SKM-1 (cell line): ENCODE measurements around the gene AQP9.
"Not testable (repeated sequence)": the region's sequence is repeated elsewhere in the genome, so short reads cannot be mapped to it uniquely, and the experiment has no call there.

Experiments
- DNase-seq: peaks from one replicate; lab custom pipeline; 2025; ENCODE audit not compliant: unreplicated experiment; lab: John Stamatoyannopoulos, UW

The AQP9 gene

GRCh38 chr15:58179206-58179605 is 41.0 kb downstream of the AQP9 start:
- no peak for DNase-seq

- no peak for DNase-seq
Measured at GRCh38 chr15:58179741-58180381, 41.7 kb downstream of the AQP9 start.

- peak; percentile 11 for DNase-seq
Measured at GRCh38 chr15:58182460-58183163, 44.4 kb downstream of the AQP9 start.

- no peak for DNase-seq
Measured at GRCh38 chr15:58185439-58185838, 47.3 kb downstream of the AQP9 start.

GRCh38 chr15:58189148-58189811 is 51.1 kb downstream of the AQP9 start:
- DNase-seq: no peak

- DNase-seq: no peak
Measured at GRCh38 chr15:58190419-58190818, 52.2 kb downstream of the AQP9 start.

- not testable (repeated sequence) for DNase-seq
Measured at GRCh38 chr15:58193636-58194035, 55.5 kb downstream of the AQP9 start.

- no peak for DNase-seq
Measured at GRCh38 chr15:58200739-58201138, 62.6 kb downstream of the AQP9 start.

- no peak for DNase-seq
Measured at GRCh38 chr15:58201516-58201915, 63.3 kb downstream of the AQP9 start.

GRCh38 chr15:58203537-58203936 is 65.4 kb downstream of the AQP9 start:
- no peak for DNase-seq

- DNase-seq: no peak
Measured at GRCh38 chr15:58206151-58206550, 68.0 kb downstream of the AQP9 start.

GRCh38 chr15:58208217-58208616 is 70.0 kb downstream of the AQP9 start:
- not testable (repeated sequence) for DNase-seq

GRCh38 chr15:58209007-58209481 is 70.9 kb downstream of the AQP9 start:
- DNase-seq: not testable (repeated sequence)

- not testable (repeated sequence) for DNase-seq
Measured at GRCh38 chr15:58210031-58210430, 71.8 kb downstream of the AQP9 start.

GRCh38 chr15:58212909-58213526 is 74.8 kb downstream of the AQP9 start:
- DNase-seq: no peak

- DNase-seq: no peak
Measured at GRCh38 chr15:58213587-58214338, 75.6 kb downstream of the AQP9 start.

GRCh38 chr15:58214591-58215340 is 76.6 kb downstream of the AQP9 start:
- no peak for DNase-seq

- DNase-seq: no peak
Measured at GRCh38 chr15:58217460-58217859, 79.3 kb downstream of the AQP9 start.

GRCh38 chr15:58221591-58222241 is 83.5 kb downstream of the AQP9 start:
- no peak for DNase-seq

GRCh38 chr15:58222679-58223078 is 84.5 kb downstream of the AQP9 start:
- no peak for DNase-seq
